LNCaP clone FGC (cell line): ENCODE measurements around the gene RASSF7.

Experiments used
- DNase-seq: peaks from one replicate; pipeline ENCODE4 v3.0.0-alpha.2; 2011; ENCODE audit warnings: low read depth
- H3K4me3 ChIP-seq: 2 replicates; pipeline ENCODE4 v1.5.1; 2011; ENCODE audit warnings: mild to moderate bottlenecking, low read depth, low read length, control low read depth
- TF ChIP-seq, protein P1 (sequence below): IDR thresholded peaks from 2 replicates; pipeline ENCODE4 v1.5.1; 2012; ENCODE audit warnings: mild to moderate bottlenecking; ENCODE audit not compliant: control insufficient read depth, insufficient read depth; ENCODE audit errors: extremely low read depth

RASSF7 gene

DNA sequence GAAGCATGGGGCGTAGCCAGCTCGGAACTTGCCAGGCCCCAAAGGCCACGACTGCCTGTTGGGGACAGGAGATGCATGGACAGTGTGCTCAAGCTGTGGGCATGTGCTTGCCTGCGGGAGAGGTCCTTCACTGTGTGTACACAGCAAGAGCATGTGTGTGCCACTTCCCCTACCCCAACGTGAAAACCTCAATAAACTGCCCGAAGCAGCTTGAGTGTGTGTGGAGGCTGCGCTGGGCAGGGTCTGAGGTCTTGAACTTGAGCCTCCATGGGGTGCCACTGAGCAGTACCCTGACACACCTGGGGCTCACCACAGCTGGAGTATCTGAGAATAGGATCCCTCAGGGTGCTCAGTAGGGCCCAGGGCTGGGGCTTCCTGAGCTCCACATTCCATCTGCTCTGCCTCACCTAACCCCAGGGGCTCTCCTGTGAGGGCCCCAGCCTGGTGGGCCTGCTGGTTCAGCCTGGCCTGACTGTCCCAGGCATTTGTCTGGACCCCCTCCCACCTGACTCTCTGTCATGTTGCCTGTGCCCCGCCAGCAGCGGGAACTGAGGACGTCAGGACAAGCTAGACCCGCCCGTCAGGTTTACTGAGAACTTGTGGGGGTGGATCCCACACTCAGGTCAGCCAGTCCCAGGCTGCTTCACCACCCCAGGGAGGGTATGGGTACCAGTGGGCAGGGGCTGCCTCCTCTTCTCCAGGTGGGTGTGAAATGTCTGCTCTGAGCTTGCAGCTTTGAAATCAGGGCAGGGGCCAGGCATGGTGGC, 3.2 kb downstream of the RASSF7 start:
- no peak overlapping the region for H3K4me3 ChIP-seq
- DNase-seq: peak; percentile 26
- TF ChIP-seq, protein P1, sequence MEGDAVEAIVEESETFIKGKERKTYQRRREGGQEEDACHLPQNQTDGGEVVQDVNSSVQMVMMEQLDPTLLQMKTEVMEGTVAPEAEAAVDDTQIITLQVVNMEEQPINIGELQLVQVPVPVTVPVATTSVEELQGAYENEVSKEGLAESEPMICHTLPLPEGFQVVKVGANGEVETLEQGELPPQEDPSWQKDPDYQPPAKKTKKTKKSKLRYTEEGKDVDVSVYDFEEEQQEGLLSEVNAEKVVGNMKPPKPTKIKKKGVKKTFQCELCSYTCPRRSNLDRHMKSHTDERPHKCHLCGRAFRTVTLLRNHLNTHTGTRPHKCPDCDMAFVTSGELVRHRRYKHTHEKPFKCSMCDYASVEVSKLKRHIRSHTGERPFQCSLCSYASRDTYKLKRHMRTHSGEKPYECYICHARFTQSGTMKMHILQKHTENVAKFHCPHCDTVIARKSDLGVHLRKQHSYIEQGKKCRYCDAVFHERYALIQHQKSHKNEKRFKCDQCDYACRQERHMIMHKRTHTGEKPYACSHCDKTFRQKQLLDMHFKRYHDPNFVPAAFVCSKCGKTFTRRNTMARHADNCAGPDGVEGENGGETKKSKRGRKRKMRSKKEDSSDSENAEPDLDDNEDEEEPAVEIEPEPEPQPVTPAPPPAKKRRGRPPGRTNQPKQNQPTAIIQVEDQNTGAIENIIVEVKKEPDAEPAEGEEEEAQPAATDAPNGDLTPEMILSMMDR: no peak

DNA sequence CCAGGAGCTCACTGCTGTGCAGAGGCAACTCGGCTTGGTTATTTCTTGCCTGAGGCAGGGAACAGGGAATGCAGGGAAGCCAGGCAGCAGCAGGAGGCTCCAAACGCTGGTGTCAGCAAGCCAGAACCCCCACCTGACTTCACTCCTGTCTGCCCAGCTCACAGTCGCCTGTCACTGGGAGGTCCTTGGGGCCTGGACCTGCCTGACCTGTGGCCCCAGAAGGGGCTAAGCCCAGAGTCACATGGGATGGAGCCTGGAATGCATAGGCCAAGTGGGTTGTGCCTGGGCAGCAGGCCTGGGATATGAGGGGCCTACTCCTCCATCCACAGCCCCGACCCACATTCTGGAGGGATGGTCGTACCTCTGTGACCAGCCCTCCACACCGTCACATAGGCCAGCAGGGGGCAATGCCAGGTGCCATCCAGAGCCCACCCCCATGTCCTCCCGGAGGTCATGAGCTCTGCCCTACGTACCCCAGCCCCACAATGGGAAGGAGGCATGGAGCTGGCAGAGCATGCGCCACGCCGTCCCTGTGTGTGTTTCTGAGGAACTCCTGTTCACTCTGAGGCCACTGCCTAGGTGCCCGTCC, 5.2 kb downstream of the RASSF7 start:
- H3K4me3 ChIP-seq: no peak overlapping the region
- DNase-seq: no peak

DNA sequence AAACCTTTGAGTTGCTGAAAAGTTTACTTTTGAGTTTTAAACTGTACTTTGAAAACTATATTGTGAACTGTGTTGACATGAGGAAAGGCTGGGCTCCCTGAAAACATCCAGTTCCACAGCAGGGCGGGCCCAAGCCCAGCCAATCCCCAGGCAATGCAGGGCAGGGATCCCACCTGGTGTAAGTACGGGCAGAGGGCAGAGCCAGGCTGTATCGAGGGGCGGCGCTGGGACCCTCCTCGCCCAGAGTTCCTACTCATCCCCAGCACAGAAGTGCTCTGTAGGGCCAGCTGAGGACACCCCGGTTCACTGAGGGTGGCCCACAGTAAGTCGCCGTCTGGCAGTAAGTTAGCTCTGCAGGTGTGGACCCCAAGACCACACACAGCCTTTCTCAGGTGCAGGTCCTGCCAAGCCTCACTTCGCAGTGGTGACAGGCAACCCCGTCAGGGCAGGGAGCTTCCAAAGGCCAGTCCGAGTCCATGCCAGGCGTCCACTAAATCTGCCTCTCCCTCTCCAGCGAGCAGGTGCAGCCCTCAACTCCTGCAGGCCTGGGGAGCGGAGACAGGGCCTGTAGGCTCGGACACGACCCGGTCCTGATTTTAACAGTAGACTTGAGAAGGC, 6.3 kb downstream of the RASSF7 start:
- DNase-seq: no peak
- H3K4me3 ChIP-seq: peak overlapping the region; percentile 64
- TF ChIP-seq, protein P1: no peak

More for the DNA sequence above, 5.2 kb downstream of the RASSF7 start:
- TF ChIP-seq, protein P1: no peak

DNA sequence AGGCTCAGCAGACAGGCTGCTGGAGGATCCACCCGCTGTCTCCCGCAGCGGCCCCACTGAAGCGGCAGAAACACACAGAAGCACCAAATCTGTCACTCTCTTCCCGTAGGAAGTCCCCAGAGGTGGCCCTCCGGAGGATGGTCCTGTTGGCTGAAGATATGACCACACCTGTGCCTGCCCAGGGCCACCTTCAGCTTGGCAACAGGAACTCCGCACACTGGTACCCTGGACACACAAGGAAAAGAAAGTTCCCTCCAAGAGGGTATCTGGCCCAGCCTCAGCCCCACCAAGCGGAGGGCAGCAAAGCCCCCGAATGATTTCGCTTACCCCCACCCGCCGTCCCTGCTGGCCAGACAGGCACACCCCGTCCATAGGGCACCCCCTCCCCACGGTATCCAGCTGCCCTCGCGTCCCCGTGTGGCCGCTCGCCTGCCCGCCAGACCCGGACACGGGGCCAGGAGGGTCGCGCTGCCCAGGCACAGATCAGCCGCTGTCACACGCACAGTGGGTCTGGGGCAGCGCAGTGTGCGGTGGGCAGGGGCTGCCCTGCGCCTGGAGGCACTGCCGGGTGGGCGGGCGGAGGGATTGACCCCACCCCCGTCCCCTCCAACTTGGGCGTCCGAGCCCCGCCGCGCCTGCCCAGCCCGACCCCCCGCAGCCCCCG, 7.0 kb downstream of the RASSF7 start:
- H3K4me3 ChIP-seq: peak overlapping the region; percentile 64
- TF ChIP-seq, protein P1: no peak
- DNase-seq: no peak

DNA sequence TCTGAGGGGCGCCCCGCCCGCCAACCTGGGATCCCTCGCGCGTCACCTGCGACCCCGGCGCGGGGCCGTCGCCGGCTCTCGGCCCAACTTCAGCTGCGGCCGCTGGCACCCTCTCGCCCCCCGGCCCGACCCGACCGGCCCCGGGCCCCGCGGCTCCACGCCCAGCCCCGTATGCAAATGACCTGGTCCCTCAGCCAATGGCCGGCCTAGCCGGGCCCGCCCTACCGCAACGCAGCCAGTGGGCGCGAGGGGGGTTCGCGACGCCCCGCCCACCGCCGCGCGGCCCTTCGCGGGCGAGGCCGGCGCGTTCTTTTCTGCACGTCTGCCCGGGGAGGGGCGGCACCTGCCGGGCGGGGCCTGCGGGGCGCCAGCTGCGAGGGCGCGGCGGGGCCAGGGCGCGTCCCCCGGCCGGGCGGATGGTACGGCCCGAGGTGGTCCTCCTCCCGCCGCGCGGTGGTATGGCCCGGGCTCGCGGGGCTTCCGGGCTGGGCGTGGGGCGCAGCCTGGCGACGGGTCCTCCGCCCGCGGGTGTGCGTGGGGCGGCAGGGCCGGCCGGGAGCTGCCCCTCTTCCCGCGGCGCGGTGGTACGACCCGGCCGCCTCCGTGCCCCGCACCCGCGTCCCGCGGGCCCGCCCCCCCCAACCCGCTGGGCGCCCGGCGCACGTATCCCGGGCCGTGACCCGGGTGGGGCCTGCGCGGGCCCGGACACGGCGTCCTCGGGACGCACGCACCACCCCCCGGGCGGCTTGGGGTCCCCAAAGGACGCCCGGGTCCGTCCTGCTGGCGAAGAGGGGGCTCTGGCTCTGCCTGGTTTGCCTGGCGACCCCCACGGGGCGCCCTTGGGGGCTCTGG, 7.8 kb downstream of the RASSF7 start:
- TF ChIP-seq, protein P1: no peak
- DNase-seq: peak; percentile 70
- H3K4me3 ChIP-seq: peak overlapping the region; percentile 75

DNA sequence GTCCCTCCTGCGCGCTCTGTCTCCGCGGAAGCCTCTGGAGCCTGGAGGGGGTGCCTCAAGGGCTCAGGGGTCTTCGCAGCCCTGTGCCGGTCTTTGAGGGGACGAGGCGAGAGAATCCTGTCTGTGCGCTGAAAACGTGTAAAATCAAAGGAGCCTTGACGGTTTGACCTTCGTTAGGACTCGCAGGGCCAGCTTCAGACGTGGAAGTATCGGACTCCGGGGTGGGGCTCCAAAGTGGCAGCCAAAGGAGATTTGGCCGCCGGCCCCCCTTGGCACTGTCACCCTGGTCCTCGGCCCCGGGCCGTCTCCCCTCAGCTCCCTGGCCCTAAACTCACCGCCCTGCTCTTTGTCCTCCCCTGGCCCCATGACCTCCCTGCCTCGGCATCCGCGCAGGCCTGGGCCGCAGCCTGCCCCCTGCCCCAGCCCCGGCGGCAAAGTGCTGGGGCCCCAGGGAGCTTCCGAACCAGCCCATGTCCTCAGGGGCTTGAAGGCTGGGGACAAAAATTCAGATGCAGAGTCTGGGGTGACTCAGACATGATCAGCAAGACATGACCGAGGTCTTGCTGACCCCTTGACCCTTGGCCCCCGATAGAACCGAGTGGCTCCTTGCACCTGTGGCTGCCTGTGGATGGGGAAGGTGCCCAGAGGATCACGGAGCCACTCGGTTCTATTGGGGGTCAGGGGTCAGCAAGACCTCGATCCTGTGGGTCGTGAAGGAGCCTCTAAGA, 8.6 kb downstream of the RASSF7 start:
- TF ChIP-seq, protein P1: no peak
- DNase-seq: no peak
- H3K4me3 ChIP-seq: peak overlapping the region; percentile 75
